ENCODE data around the gene STYXL1. TPM values are rescaled to one million over a fixed set of nuclear protein-coding genes. Genes with fewer than 3 reads are reported as not detected.

The STYXL1 gene
- total RNA-seq, 2 donors from 2014 or later, result 17.6 to 40.1 TPM

GRCh38 chr7:75982306-75983064 is 65.3 kb downstream of the STYXL1 start:
- TF ChIP-seq, protein P1, sequence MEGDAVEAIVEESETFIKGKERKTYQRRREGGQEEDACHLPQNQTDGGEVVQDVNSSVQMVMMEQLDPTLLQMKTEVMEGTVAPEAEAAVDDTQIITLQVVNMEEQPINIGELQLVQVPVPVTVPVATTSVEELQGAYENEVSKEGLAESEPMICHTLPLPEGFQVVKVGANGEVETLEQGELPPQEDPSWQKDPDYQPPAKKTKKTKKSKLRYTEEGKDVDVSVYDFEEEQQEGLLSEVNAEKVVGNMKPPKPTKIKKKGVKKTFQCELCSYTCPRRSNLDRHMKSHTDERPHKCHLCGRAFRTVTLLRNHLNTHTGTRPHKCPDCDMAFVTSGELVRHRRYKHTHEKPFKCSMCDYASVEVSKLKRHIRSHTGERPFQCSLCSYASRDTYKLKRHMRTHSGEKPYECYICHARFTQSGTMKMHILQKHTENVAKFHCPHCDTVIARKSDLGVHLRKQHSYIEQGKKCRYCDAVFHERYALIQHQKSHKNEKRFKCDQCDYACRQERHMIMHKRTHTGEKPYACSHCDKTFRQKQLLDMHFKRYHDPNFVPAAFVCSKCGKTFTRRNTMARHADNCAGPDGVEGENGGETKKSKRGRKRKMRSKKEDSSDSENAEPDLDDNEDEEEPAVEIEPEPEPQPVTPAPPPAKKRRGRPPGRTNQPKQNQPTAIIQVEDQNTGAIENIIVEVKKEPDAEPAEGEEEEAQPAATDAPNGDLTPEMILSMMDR (IDR thresholded peaks at IDR 0.05), result no peak
- Histone ChIP-seq H3K27me3 (no peaks in the 10 kb centered on the region), H3K9me3 (no peaks in the 10 kb centered on the region), H3K27ac (peak overlapping the region in 1 of 2 donors; percentile 16), H3K4me3 (no peak overlapping the region), H3K4me1 (peaks cover 0 to 6% of the 10 kb centered on the region in 2 donors), H3K36me3 (peaks cover 81% of the 10 kb centered on the region)
- DNase-seq (ENCODE audit: low spot score), result no peak

DNA sequence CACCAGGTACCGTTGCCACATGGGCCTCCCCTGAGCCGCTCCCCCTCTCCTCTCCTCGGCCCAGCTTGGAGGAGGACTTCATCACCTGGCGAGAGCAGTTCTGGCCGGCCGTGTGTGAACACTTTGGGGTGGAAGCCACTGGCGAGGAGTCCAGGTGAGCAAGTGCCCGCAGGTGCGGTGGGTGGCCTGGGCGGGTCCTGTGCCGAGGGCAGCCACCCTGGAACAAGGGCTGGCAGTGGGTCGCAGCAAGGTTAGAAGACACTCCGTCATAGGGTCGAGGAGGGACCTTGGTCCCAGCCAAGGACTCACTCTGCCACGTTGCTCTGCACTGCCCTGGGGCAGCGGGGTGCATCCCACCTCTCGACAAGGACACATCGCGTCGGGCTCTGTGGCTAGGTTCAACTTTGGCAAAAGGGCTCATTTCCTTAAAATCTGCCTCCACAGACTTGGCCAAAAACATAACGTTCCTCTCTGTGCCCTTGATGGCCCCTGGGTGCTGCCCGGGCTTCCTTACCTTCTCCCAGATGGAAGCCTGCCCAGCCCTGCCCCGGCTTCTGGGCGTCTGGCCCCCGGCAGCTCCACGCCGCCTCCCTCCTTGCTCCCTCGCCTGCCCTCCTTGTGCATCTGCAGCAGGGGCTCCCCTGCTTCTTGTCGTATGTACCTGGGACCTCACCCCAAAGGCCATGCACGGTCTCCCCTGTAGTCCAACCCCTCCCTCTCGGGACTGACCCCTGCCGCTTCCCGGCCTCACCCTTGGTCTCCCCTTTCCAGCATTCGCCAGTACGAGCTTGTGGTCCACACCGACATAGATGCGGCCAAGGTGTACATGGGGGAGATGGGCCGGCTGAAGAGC is 66.1 kb downstream of the STYXL1 start:
- H3K9me3 ChIP-seq, result no peaks in the 10 kb centered on the region
- H3K27ac ChIP-seq, result peak overlapping the region in 1 of 2 donors; percentile 16
- H3K27me3 ChIP-seq, result no peaks in the 10 kb centered on the region
- peaks cover 0 to 8% of the 10 kb centered on the region in 2 donors for H3K4me1 ChIP-seq
- H3K4me3 ChIP-seq, result no peak overlapping the region
- peaks cover 75% of the 10 kb centered on the region for H3K36me3 ChIP-seq
- DNase-seq (ENCODE audit: low spot score), result no peak
- TF ChIP-seq, protein P1 (IDR thresholded peaks at IDR 0.05), result no peak

- Histone ChIP-seq H3K4me3 (no peak overlapping the region), H3K9me3 (no peaks in the 10 kb centered on the region), H3K4me1 (peaks cover 0 to 8% of the 10 kb centered on the region in 2 donors), H3K27ac (no peak overlapping the region), H3K36me3 (peaks cover 69% of the 10 kb centered on the region), H3K27me3 (no peaks in the 10 kb centered on the region)
- no peak for DNase-seq (ENCODE audit: low spot score)
- TF ChIP-seq, protein P1 (IDR thresholded peaks at IDR 0.05), result no peak
Observed at GRCh38 chr7:75981203-75981452, 66.7 kb downstream of the STYXL1 start.

DNA sequence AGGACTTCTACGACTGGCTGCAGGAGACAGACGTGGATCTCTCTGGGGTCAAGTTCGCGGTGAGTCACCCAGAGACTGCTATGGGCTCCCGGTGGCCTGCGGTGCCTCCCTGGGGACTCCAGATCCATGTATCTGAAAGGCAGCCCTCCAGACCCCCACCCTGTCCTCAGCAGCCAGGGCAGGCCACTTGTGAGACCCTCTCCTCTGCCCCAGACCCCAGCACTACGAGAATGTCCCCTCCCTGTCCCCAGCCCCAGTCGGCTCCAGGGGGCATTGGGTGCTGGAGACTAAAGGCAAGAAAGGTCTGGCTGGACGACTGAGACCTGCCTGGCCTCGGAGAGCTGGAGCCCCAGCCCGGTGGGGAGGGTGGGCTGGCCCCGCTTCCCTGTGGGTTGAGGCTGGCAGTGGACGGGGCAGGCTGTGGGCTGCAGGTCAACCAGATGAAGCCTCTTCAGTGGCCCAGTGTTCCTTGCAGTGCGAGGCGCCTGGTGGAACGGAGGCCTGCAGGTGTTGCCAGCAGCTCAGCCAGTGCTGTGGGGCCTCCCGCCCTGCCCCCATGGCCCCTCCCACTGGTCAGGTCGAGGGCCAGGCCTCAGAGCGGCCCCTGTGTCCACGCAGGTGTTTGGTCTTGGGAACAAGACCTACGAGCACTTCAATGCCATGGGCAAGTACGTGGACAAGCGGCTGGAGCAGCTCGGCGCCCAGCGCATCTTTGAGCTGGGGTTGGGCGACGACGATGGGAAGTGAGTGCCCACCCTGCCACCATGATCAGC is 67.2 kb downstream of the STYXL1 start:
- H3K36me3 ChIP-seq, result peaks cover 64% of the 10 kb centered on the region
- H3K4me3 ChIP-seq, result no peak overlapping the region
- H3K9me3 ChIP-seq, result no peaks in the 10 kb centered on the region
- H3K27me3 ChIP-seq, result no peaks in the 10 kb centered on the region
- H3K4me1 ChIP-seq, result peaks cover 0 to 8% of the 10 kb centered on the region in 2 donors
- DNase-seq (ENCODE audit: low spot score), result no peak
- TF ChIP-seq, protein P1 (IDR thresholded peaks at IDR 0.05), result no peak
- H3K27ac ChIP-seq, result peak overlapping the region in 1 of 2 donors; percentile 34

DNA sequence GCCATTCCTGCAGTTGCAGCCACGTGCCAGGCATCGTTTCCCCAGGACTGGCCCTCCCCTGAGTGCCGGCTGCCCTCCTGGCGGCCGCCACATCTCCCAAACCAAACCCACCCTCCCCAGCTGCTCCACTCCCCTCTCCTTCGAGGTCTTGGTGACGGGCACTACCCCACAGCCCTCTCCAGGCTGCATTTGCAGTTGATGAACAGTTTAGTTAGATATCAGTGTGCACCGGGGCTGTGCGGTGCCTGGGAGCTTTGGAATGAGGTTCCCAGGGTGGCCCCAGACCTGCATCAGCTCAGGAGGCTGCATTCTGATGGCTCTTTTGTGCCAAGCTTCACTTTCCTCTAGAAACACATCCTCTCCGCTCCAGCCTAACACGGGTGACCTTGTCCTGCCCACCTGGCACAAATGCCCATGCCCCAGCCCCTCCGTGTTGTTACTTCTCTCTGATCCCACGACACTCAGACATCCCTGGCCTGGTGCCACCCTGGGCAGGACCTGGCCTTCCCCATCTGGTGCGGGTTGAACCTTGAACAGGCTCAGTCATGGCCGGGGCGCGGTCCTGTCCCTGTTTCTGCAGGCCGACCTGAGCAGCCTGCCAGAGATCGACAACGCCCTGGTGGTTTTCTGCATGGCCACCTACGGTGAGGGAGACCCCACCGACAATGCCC is 67.9 kb downstream of the STYXL1 start:
- TF ChIP-seq, protein P1 (IDR thresholded peaks at IDR 0.05), result no peak
- Histone ChIP-seq H3K27ac (peak overlapping the region in 1 of 2 donors; percentile 34), H3K4me3 (no peak overlapping the region), H3K27me3 (no peaks in the 10 kb centered on the region), H3K9me3 (no peaks in the 10 kb centered on the region), H3K36me3 (peaks cover 57% of the 10 kb centered on the region), H3K4me1 (peaks cover 0 to 8% of the 10 kb centered on the region in 2 donors)
- no peak for DNase-seq (ENCODE audit: low spot score)
